Thoracic aorta (tissue), 2 donors: ENCODE results near the gene SEMA3D. TPM values are rescaled to one million over a fixed set of nuclear protein-coding genes. Genes with fewer than 3 reads are reported as not detected.

Experiments used
- ATAC-seq: fragments of 150-250 bp; one replicate; pipeline ENCODE4 v1.8.0; 2017; ENCODE audit warnings: low read depth; ENCODE audit not compliant: insufficient number of reproducible peaks, low FRiP score
- DNase-seq: peaks from one replicate; pipeline ENCODE4 v3.0.0-alpha.2; 2020; ENCODE audit warnings: low spot score
- H3K27ac ChIP-seq, 2 donors: fragments of 200-600 bp; sonication (generic); 1 replicate in 1 of 2; 2 replicates in 1 of 2; pipeline ENCODE4 v1.5.1; 2016; ENCODE audit warnings: mild to moderate bottlenecking in 2 of 2, moderate library complexity in 2 of 2
- H3K27me3 ChIP-seq: fragments of 200-600 bp; sonication (generic); replicated peaks from 2 replicates; pipeline ENCODE4 v1.6.0; 2016; ENCODE audit warnings: mild to moderate bottlenecking; ENCODE audit not compliant: insufficient read depth
- H3K36me3 ChIP-seq: fragments of 200-600 bp; sonication (generic); one replicate; pipeline ENCODE4 v1.5.1; 2016
- H3K4me1 ChIP-seq, 2 donors: fragments of 200-600 bp; sonication (generic); 1 replicate in 1 of 2; 2 replicates in 1 of 2; pipeline versions ENCODE4 v1.5.1 to v1.6.0; 2016; ENCODE audit warnings: low read depth in 2 of 2, mild to moderate bottlenecking in 1 of 2; ENCODE audit not compliant: control insufficient read depth in 1 of 2
- H3K4me3 ChIP-seq: fragments of 200-600 bp; sonication (generic); 2 replicates; pipeline ENCODE4 v1.5.1; 2016; ENCODE audit warnings: mild to moderate bottlenecking
- H3K9me3 ChIP-seq: fragments of 200-600 bp; sonication (generic); 2 replicates; pipeline ENCODE4 v1.5.1; 2016
- total RNA-seq, 2 donors: library from RNA; depleted of rRNA; stranded (reverse); fragments of >200 nt; gene quantifications; one replicate each; pipeline versions ENCODE4 v1.1.0 to v1.2.3, GENCODE V29; 2016
- TF ChIP-seq, protein P1 (sequence below): fragments of 200-600 bp; sonication (generic); IDR thresholded peaks from one replicate; pipeline ENCODE4 v1.5.1; 2019; ENCODE audit warnings: antibody characterized with exemption

The SEMA3D gene
- total RNA-seq, 2 donors from 2014 or later, result 18.5 to 22.8 TPM

DNA sequence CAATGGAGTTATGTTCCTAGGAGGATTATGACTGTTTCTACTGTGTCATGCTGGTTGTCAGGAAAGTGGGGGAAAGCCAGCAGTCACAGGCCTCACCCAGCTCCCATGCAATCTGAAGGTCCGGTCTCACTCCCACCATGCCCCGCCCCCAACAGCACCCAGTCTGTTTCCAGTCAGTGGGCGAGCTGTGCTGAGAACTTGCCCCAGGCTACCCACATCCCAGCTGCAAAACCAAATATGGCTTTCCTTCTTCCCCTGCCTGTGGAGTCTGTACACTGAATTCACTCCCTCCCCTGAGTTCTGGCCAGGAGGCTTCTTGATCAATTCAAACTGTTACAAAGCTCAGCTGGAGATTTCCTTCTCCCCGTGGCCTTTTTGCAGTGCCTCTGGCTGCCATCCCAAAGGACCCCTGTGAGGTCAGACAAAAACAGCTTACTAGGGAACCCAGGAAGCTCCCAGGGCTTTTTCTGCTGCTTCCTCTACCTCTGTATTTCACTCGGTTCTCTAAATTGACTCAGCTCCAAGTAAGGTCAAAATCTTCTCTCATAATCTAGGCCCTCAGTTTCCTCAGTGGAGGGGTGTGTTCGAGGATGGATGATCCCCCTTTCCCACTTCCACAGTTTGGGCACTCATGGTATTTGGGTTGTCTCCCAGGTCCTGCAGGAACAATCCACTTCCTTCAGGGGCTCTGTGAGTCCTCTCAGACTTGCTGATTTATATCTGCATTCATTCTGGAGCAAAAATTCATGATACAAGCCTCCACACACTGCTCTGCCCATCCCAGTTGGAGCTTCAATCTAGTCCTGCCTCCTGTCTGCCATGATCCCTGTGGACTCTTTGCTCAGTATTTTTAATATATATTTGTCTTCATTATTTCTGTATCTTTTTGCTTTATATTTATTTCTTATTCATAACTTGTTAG lies 205.5 kb downstream of the SEMA3D start:
- no peaks in the 10 kb centered on the region for H3K27me3 ChIP-seq
- no peaks in the 10 kb centered on the region for H3K9me3 ChIP-seq
- no peak for ATAC-seq
- TF ChIP-seq, protein P1, sequence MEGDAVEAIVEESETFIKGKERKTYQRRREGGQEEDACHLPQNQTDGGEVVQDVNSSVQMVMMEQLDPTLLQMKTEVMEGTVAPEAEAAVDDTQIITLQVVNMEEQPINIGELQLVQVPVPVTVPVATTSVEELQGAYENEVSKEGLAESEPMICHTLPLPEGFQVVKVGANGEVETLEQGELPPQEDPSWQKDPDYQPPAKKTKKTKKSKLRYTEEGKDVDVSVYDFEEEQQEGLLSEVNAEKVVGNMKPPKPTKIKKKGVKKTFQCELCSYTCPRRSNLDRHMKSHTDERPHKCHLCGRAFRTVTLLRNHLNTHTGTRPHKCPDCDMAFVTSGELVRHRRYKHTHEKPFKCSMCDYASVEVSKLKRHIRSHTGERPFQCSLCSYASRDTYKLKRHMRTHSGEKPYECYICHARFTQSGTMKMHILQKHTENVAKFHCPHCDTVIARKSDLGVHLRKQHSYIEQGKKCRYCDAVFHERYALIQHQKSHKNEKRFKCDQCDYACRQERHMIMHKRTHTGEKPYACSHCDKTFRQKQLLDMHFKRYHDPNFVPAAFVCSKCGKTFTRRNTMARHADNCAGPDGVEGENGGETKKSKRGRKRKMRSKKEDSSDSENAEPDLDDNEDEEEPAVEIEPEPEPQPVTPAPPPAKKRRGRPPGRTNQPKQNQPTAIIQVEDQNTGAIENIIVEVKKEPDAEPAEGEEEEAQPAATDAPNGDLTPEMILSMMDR, result no peak
- no peak overlapping the region for H3K27ac ChIP-seq
- no peak for DNase-seq
- no peaks in the 10 kb centered on the region for H3K36me3 ChIP-seq
- no peaks in the 10 kb centered on the region for H3K4me1 ChIP-seq
- no peak overlapping the region for H3K4me3 ChIP-seq

DNA sequence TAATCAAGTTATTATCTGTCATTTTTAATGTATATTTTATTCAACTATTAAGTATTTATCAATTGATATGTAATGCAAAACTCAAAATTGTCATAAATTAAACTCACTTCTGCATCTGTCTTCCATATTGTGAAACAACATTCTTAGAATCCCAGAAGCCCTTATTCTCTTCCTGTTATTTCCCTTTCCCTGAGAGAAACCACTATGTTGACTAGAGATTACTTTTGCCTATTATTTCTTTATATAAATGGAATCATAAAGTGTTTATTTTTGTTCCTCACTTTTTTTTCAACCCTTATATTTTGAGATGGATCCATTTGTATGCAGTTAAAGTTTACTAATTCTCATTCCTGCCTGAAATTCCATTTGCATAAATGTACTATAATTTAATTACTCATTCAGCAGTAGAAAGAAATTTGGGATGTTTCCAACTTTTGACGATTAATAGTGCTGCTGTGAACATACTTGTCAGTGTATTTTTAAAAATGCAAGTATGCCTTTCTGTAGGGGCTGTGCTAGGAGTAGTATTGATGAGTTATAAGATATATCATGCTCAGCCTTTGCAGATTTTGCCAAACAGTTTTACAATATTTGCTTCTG lies 211.2 kb downstream of the SEMA3D start:
- H3K9me3 ChIP-seq, result no peaks in the 10 kb centered on the region
- no peak overlapping the region for H3K4me3 ChIP-seq
- H3K36me3 ChIP-seq, result no peaks in the 10 kb centered on the region
- TF ChIP-seq, protein P1, result no peak
- no peaks in the 10 kb centered on the region for H3K27me3 ChIP-seq
- H3K4me1 ChIP-seq, result peaks cover 0 to 13% of the 10 kb centered on the region in 2 donors
- H3K27ac ChIP-seq, result no peak overlapping the region
- DNase-seq, result no peak
- no peak for ATAC-seq

DNA sequence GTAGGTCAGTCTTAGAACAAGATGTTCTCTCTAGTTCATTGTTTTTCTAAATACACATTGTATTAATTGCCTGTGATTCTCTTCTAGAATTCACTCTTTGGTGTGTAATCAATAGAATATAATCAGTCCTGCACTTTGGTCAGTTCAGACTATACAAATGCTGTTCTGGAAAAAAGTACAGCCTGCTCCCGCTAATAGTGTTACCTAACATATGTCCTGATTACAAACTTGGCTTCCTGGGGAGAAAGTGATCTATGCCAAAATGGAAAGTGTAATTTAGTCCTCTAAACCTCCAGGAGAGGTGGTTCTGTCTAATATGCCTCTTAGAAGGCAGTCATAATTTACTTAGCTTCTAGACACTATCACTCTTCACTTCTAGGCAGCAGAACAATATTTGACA lies 215.5 kb downstream of the SEMA3D start:
- Histone ChIP-seq H3K36me3 (no peaks in the 10 kb centered on the region), H3K27me3 (no peaks in the 10 kb centered on the region), H3K4me1 (peaks cover 0 to 17% of the 10 kb centered on the region in 2 donors), H3K4me3 (no peak overlapping the region), H3K27ac (no peak overlapping the region), H3K9me3 (no peaks in the 10 kb centered on the region)
- ATAC-seq (no peak), DNase-seq (no peak)
- TF ChIP-seq, protein P1, result no peak

DNA sequence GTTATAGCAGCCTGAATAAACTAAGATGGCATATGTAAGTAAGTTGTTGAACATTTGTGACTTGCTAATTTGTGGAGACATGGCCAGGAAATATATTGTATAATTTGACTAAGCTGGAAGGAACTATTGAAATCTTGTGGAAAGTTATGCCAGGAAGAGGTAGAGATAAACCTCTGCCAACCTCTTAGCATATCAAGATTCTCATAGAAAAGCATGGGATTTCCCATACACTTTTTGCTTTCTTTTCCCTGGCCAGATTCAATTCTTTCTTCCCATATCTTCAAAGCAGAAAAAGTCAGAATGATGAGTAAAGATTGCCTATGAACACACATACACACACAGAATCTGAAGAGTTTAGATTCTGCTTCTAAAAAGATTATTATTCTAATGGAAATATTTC lies 216.2 kb downstream of the SEMA3D start:
- H3K4me3 ChIP-seq, result no peak overlapping the region
- peaks cover 0 to 17% of the 10 kb centered on the region in 2 donors for H3K4me1 ChIP-seq
- no peak overlapping the region for H3K27ac ChIP-seq
- DNase-seq (no peak), ATAC-seq (no peak)
- H3K9me3 ChIP-seq, result no peaks in the 10 kb centered on the region
- H3K27me3 ChIP-seq, result no peaks in the 10 kb centered on the region
- TF ChIP-seq, protein P1, result no peak
- H3K36me3 ChIP-seq, result no peaks in the 10 kb centered on the region

DNA sequence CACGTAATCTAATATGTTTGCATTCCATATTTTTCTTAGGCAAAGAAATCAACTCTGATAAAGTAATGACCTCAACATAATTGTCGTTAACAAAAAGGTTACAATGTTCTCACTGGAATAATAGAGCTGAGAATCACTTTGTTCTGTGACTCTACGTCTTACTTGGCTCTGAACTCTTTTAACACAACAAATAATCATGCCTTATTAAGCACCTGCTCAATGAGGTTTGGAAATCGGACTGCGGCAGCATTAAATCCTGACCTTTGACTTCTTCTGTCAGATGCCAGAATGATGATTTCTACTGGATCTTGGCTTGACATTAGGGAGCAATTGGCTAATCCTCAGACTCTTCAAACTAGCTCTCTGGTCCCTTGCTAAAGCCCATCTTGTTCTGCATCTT lies 233.6 kb downstream of the SEMA3D start:
- Histone ChIP-seq H3K27me3 (no peaks in the 10 kb centered on the region), H3K27ac (no peak overlapping the region)
- ATAC-seq, result no peak

More for the DNA sequence above, 233.6 kb downstream of the SEMA3D start:
- H3K4me3 ChIP-seq, result no peak overlapping the region
- no peaks in the 10 kb centered on the region for H3K36me3 ChIP-seq
- no peak for DNase-seq
- TF ChIP-seq, protein P1, result no peak
- H3K9me3 ChIP-seq, result no peaks in the 10 kb centered on the region
- H3K4me1 ChIP-seq, result no peaks in the 10 kb centered on the region
